Neutrophil (primary cell): ENCODE measurements around the gene KRTAP10-2.
"Not testable (repeated sequence)": the region's sequence is repeated elsewhere in the genome, so short reads cannot be mapped to it uniquely, and the experiment has no call there.

Experiments
- H3K27ac ChIP-seq: fragments of 200-600 bp; sonication (generic); 2 replicates; pipeline ENCODE4 v1.5.1; 2016; ENCODE audit warnings: mild to moderate bottlenecking, moderate library complexity
- H3K27me3 ChIP-seq: fragments of 200-600 bp; sonication (generic); 2 replicates; pipeline ENCODE4 v1.6.0; 2016; ENCODE audit warnings: mild to moderate bottlenecking
- H3K36me3 ChIP-seq: fragments of 200-600 bp; sonication (generic); 2 replicates; pipeline ENCODE4 v1.5.1; 2017
- H3K4me1 ChIP-seq, 2 experiments: fragments of 200-600 bp in 1 of 2; sonication (generic) in 1 of 2; 1 replicate in 1 of 2; 2 replicates in 1 of 2; pipeline versions ENCODE4 v1.5.1 to v1.6.1; 2013 to 2016; ENCODE audit warnings: low read depth in 1 of 2, low read length in 1 of 2, mild to moderate bottlenecking in 1 of 2, moderate library complexity in 1 of 2; ENCODE audit not compliant: control insufficient read depth in 1 of 2, insufficient read depth in 1 of 2
- H3K4me3 ChIP-seq, 2 experiments: fragments of 200-600 bp in 1 of 2; sonication (generic) in 1 of 2; 1 replicate in 1 of 2; 2 replicates in 1 of 2; pipeline ENCODE4 v1.5.1; 2013 to 2016; ENCODE audit warnings: low read depth in 1 of 2, low read length in 1 of 2, mild to moderate bottlenecking in 1 of 2, moderate library complexity in 1 of 2
- H3K9me3 ChIP-seq: fragments of 200-600 bp; sonication (generic); 2 replicates; pipeline ENCODE4 v1.5.1; 2016
- CTCF ChIP-seq: fragments of 200-600 bp; sonication (generic); IDR thresholded peaks from 2 replicates; pipeline ENCODE4 v1.5.1; 2016; ENCODE audit warnings: antibody characterized with exemption

The KRTAP10-2 gene

GRCh38 chr21:44595524-44595923 is 44.2 kb upstream of the KRTAP10-2 start:
- Histone ChIP-seq H3K27ac (no peak overlapping the region), H3K4me3 (no peak overlapping the region), H3K27me3 (peaks cover 41% of the 10 kb centered on the region), H3K9me3 (no peaks in the 10 kb centered on the region), H3K36me3 (no peaks in the 10 kb centered on the region), H3K4me1 (no peaks in the 10 kb centered on the region)
- TF ChIP-seq CTCF: no peak

- Histone ChIP-seq H3K4me3 (no peak overlapping the region), H3K36me3 (no peaks in the 10 kb centered on the region), H3K27ac (no peak overlapping the region), H3K27me3 (peaks cover 41% of the 10 kb centered on the region), H3K4me1 (no peaks in the 10 kb centered on the region), H3K9me3 (no peaks in the 10 kb centered on the region)
- no peak for TF ChIP-seq CTCF
Observed at GRCh38 chr21:44594406-44594916, 43.2 kb upstream of the KRTAP10-2 start.

- TF ChIP-seq CTCF: no peak
Observed at GRCh38 chr21:44593598-44594405, 42.5 kb upstream of the KRTAP10-2 start.

GRCh38 chr21:44592446-44593311 is 41.4 kb upstream of the KRTAP10-2 start, which contains the start of gene KRTAP10-6:
Gene KRTAP10-6, minus strand, starts transcription at chr21:44592505. Its CDS starts 21 bp downstream, at chr21:44592484.
- no peak within 1 kb of the TSS for H3K4me3 ChIP-seq
- no peaks in the 10 kb centered on the region for H3K36me3 ChIP-seq
- H3K4me1 ChIP-seq: no peaks in the 10 kb centered on the region
- no peak within 1 kb of the TSS for H3K27ac ChIP-seq
- TF ChIP-seq CTCF: no peak
- H3K27me3 ChIP-seq: peaks cover 35% of the 10 kb centered on the region
- H3K9me3 ChIP-seq: no peaks in the 10 kb centered on the region

More at GRCh38 chr21:44593598-44594405, 42.5 kb upstream of the KRTAP10-2 start:
- Histone ChIP-seq H3K27ac (no peak overlapping the region), H3K27me3 (peaks cover 41% of the 10 kb centered on the region), H3K4me1 (no peaks in the 10 kb centered on the region), H3K4me3 (no peak overlapping the region), H3K36me3 (no peaks in the 10 kb centered on the region), H3K9me3 (no peaks in the 10 kb centered on the region)

- not testable (repeated sequence) for H3K9me3 ChIP-seq, H3K27ac ChIP-seq, H3K36me3 ChIP-seq, H3K4me1 ChIP-seq, H3K4me3 ChIP-seq
- peaks cover 35% of the 10 kb centered on the region for H3K27me3 ChIP-seq
Observed at GRCh38 chr21:44591801-44592130, 40.5 kb upstream of the KRTAP10-2 start.

GRCh38 chr21:44590897-44591800 is 39.8 kb upstream of the KRTAP10-2 start:
- peaks cover 31% of the 10 kb centered on the region for H3K27me3 ChIP-seq
- H3K27ac ChIP-seq, H3K4me3 ChIP-seq, H3K36me3 ChIP-seq, H3K9me3 ChIP-seq, H3K4me1 ChIP-seq: not testable (repeated sequence)
